ENCODE results near the gene FAM81A.
"Not testable (repeated sequence)": the region's sequence is repeated elsewhere in the genome, so short reads cannot be mapped to it uniquely, and the experiment has no call there.

Gene FAM81A

DNA sequence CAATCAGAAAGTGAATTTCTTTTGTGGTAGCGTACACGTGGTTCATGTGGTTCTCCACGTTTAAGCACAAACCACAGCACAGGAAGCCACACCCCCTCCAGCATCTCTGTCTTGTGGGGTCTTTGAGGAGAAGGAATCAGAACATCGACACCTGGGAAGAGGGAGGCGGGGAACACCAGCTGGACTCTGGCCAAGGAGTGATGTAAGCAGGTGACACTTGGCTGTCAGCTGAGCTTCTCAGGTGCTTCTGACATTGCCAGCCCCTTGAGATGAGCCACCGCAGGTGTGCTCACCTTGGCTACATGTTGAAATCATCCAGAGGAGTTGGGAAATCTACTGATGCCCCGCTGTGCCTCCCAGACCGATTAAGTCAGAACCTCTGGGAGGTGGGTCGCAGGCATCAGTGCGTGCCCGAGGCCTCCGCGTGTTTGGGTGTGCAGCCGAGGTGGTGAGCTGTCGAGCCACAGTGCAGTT is 85.0 kb downstream of the FAM81A start:
- TF ChIP-seq, protein P1, sequence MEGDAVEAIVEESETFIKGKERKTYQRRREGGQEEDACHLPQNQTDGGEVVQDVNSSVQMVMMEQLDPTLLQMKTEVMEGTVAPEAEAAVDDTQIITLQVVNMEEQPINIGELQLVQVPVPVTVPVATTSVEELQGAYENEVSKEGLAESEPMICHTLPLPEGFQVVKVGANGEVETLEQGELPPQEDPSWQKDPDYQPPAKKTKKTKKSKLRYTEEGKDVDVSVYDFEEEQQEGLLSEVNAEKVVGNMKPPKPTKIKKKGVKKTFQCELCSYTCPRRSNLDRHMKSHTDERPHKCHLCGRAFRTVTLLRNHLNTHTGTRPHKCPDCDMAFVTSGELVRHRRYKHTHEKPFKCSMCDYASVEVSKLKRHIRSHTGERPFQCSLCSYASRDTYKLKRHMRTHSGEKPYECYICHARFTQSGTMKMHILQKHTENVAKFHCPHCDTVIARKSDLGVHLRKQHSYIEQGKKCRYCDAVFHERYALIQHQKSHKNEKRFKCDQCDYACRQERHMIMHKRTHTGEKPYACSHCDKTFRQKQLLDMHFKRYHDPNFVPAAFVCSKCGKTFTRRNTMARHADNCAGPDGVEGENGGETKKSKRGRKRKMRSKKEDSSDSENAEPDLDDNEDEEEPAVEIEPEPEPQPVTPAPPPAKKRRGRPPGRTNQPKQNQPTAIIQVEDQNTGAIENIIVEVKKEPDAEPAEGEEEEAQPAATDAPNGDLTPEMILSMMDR (conservative IDR thresholded peaks at IDR 0.05), result no peak
- no peak overlapping the region for H3K27ac ChIP-seq

DNA sequence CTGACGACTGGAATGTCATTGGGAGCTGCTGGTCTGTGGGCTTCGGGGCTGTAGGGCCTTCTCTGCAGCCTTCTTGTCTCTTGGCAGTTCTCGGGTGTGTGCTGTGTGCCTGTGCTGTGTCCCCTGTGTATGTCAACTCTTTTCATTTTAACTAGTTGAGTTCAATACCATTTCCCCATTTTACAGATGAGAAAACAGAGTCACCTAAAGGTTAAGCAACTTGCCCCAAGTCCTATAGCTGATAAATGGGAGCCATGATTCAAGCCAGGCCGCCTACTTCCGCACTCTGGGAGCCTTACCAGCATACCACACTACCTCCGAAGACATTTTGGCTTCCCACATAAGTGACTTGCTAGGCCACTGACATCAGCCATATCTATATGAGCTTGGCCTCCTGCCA is 85.7 kb downstream of the FAM81A start:
- H3K27ac ChIP-seq, result no peak overlapping the region
- no peak for TF ChIP-seq ZFX (IDR thresholded peaks at IDR 0.05)
- TF ChIP-seq, protein P1 (conservative IDR thresholded peaks at IDR 0.05), result no peak

DNA sequence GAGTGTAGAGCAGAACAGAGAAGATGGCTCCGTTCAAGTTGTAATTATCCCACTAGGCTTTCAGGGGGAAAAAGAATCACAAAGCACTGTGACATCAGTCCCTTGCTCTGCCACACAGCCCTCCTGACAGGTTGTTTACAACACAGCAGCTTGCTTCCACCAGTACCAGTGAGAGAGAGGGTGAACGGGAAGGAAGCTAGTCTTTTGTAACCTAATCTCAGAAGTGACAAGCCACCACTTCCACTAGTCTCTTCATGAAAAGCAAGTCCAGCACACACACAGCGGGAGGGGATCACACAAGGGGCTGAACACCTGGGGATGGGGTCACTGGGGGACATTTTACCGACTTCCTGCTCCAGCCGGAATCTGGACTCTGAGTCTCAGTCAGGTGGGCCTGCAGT is 86.3 kb downstream of the FAM81A start:
- TF ChIP-seq, protein P1 (conservative IDR thresholded peaks at IDR 0.05), result no peak
- no peak for TF ChIP-seq ZFX (IDR thresholded peaks at IDR 0.05)

DNA sequence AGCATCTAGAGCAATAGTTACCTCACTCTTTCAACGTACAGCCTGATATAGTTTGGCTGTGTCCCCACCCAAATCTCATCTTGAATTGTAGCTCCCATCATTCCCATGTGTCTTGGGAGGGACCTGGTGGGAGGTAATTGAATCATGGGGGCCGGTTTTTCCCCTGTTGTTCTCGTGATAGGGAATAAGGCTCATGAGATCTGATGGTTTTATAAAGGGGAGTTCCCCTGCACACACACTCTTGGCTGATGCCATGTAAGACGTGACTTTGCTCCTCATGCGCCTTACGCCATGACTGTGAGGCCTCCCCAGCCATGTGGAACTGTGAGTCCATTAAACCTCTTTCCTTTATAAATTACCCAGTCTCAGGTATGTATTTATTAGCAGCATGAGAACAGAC is 88.5 kb downstream of the FAM81A start:
- H3K27ac ChIP-seq, result not testable (repeated sequence)

More for the DNA sequence above, 86.3 kb downstream of the FAM81A start:
- H3K27ac ChIP-seq, result no peak overlapping the region

DNA sequence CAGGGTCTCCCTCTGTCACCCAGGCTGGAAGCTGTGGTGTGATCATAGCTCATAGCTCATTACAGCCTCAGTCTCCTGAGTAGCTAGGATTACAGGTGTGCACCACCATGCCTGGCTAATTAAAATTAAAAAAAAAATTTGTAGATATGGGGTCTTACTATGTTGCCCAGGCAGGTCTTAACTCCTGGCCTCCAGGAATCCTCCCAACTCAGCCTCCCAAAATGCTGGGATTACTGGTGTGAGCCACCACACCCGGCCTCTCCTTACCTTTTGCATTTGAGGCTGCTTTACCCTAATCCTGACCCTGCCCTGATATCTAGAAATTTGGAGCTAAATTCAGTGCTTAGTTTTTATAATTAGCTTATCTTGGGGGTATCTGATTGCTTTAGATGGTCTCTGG is 90.4 kb downstream of the FAM81A start:
- TF ChIP-seq ZFX (IDR thresholded peaks at IDR 0.05), result no peak
- TF ChIP-seq, protein P1 (conservative IDR thresholded peaks at IDR 0.05), result no peak
- H3K27ac ChIP-seq, result no peak overlapping the region

DNA sequence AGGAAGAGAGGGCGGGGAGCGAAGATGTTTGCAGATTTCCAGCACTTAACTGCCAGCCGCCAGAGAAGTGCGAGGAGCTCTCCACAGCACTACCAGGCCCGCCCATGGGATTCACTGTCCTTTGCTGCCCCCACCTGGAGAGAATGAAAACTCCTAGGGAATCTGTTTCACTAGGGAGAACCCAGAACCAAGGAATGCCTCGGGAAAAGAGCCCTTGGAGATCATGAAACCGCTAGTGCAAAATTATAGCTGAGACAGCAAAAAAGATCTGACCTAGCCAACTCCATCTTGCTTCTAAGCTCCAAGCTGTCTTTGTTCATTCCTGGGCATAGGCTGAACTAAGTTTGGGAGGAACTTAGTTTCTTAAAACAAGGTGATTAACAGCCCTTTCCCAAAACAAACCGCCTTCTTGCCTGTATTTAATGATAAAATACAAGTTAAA is 91.0 kb downstream of the FAM81A start:
- H3K27ac ChIP-seq, result no peak overlapping the region
- no peak for TF ChIP-seq ZFX (IDR thresholded peaks at IDR 0.05)
- TF ChIP-seq, protein P1 (conservative IDR thresholded peaks at IDR 0.05), result peak; percentile 89

DNA sequence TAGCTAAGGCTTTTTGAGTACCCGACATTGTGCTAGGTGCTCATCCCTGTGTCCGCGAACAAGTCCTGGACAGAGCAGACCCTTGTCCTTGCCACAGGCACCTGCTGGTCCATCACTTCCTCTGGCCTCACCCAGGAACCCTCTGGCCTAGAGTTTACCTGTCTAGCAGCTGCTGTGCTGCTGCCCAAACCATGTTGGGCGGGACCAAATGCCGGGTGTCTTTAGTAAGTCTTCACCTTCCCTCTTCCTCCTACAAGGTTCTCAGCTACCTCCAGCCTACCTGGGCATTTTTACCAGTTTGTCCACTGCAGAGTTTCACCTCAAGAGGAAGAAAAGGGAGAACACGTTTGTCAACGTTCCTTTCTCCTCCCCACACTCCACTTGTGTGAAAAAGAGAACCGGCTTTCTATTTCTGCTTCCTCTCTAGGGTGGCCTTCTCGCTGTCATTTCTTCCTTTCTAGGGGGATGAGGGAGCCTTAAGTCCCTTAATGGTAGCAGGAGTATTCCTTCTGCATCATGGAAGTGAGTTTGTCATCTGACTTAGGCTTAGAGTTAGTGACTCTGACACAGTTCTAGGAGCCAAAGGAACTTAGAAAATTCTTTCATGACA is 93.2 kb downstream of the FAM81A start:
- TF ChIP-seq, protein P1 (conservative IDR thresholded peaks at IDR 0.05), result no peak

DNA sequence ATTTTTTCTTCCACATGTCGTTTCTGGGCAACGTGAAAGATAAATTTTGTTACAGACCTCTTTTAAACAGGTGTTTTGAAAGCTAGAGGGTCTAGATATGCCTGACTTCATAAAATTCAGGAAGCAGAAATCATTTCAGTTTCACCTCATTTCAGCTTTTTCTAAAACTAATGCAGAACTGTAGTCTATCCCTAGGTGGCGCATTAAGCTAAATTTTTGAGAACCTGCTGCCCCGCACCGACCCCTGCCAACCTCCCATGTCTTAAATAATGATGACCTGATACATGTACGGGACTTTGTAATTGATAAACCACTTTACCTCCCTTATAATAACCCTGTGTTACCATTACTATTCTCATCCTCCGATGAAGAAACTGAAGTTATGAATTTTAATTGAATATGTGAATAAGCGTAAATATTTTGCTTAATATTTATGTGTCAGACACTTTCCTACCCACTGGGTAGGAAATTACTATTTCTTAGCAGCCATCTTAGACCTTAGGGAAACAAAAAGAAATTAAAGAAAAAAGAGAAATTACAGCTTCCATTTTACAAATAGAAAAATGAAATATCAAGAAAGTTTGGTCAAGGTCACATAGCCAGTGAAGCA is 94.9 kb downstream of the FAM81A start:
- no peak for TF ChIP-seq ZFX (IDR thresholded peaks at IDR 0.05)
- TF ChIP-seq, protein P1 (conservative IDR thresholded peaks at IDR 0.05), result peak; percentile 91
- H3K27ac ChIP-seq, result no peak overlapping the region

More for the DNA sequence above, 93.2 kb downstream of the FAM81A start:
- H3K27ac ChIP-seq, result no peak overlapping the region
